22Rv1 (cell line): ENCODE results near the gene FGFR3.

Experiments used
- ZFX ChIP-seq: fragments of 450-650 bp; IDR thresholded peaks from 2 replicates; pipeline ENCODE4 v1.6.1; 2017; ENCODE audit warnings: antibody characterized with exemption, borderline replicate concordance
- TF ChIP-seq, protein P1 (sequence below): fragments of 450-650 bp; IDR thresholded peaks from 2 replicates; pipeline ENCODE4 v1.5.1; 2017; ENCODE audit warnings: mild to moderate bottlenecking

DNA sequence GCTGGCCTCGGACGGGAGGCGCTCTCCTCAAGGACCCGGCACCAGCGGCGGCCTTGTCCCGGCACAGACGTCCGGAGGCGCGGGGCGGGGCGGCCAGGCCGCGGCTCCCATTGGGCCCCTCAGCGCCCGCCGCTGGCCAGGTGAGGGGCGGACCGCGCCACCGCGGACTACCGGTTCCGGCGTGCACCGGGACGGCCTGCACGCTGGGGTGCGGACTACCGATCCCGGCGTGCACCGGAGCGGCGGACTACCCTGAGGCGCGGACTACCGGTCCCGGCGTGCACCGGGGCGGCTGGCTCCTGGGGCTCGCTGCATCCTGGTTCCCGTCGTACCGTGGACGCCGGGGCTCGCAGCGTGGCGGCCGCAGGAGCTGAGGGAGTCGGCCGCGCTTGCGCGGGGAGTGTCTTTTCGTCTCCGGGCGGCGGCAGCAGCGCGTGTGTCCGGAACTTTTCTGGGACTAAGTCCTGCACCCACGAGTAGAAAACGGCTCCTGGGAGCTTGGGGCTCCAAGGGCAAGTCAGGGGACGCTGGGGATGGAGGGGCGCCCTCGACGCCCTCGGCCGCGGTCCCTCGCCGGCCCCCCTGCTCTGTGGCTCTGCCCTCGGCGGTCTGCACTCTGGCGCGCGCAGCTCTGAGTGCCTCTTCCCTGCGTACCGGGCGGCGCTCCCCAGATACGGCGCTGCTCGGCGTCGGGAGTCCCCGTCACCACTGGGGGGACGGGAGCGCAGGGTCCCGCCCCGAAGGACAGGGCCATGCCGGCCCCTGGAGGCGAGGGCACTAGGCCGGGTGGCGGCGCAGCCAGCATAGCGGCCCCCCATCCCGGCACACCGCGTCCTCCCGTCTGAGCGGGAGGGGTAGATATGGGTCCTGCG, 63.2 kb downstream of the FGFR3 start, which contains the start of gene LETM1:
- TF ChIP-seq, protein P1, sequence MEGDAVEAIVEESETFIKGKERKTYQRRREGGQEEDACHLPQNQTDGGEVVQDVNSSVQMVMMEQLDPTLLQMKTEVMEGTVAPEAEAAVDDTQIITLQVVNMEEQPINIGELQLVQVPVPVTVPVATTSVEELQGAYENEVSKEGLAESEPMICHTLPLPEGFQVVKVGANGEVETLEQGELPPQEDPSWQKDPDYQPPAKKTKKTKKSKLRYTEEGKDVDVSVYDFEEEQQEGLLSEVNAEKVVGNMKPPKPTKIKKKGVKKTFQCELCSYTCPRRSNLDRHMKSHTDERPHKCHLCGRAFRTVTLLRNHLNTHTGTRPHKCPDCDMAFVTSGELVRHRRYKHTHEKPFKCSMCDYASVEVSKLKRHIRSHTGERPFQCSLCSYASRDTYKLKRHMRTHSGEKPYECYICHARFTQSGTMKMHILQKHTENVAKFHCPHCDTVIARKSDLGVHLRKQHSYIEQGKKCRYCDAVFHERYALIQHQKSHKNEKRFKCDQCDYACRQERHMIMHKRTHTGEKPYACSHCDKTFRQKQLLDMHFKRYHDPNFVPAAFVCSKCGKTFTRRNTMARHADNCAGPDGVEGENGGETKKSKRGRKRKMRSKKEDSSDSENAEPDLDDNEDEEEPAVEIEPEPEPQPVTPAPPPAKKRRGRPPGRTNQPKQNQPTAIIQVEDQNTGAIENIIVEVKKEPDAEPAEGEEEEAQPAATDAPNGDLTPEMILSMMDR, result no peak; the same call in 1 of the 2 replicates
- no peak for TF ChIP-seq ZFX
